Liver (tissue), 9 donors: ENCODE results near the gene ERGIC1. TPM values are rescaled to one million over a fixed set of nuclear protein-coding genes. Genes with fewer than 3 reads are reported as not detected.

ENCODE experiments used
- DNase-seq: peaks from one replicate; pipeline ENCODE4 v3.0.0-alpha.2; 2017; ENCODE audit warnings: low spot score
- H3K27ac ChIP-seq, 2 donors: one replicate each; pipeline ENCODE4 v1.7.0; 2013; ENCODE audit warnings: inconsistent platforms in 2 of 2, low read length in 2 of 2, control low read depth in 1 of 2, low read depth in 1 of 2, mild to moderate bottlenecking in 1 of 2
- H3K27me3 ChIP-seq, 4 donors: one replicate each; pipeline versions ENCODE4 v1.6.1 to v1.7.0; 2013; ENCODE audit warnings: low read length in 3 of 4, inconsistent platforms in 1 of 4, mild to moderate bottlenecking in 1 of 4, moderate library complexity in 1 of 4; ENCODE audit not compliant: control insufficient read depth in 4 of 4, insufficient read depth in 4 of 4
- H3K36me3 ChIP-seq, 4 donors: one replicate each; pipeline versions ENCODE4 v1.6.1 to v1.7.0; 2013; ENCODE audit warnings: low read length in 3 of 4, mild to moderate bottlenecking in 3 of 4, low read depth in 1 of 4, moderate library complexity in 1 of 4; ENCODE audit not compliant: control insufficient read depth in 4 of 4, insufficient read depth in 3 of 4
- H3K4me1 ChIP-seq, 4 donors: one replicate each; pipeline versions ENCODE4 v1.6.1 to v1.7.0; 2013; ENCODE audit warnings: low read length in 3 of 4, mild to moderate bottlenecking in 3 of 4, moderate library complexity in 1 of 4; ENCODE audit not compliant: control insufficient read depth in 4 of 4, insufficient read depth in 4 of 4
- H3K4me3 ChIP-seq, 3 donors: one replicate each; pipeline versions ENCODE4 v1.6.1 to v1.7.0; 2013; ENCODE audit warnings: low read length in 3 of 3, control low read depth in 1 of 3, low read depth in 1 of 3, mild to moderate bottlenecking in 1 of 3
- H3K9ac ChIP-seq, 2 donors: one replicate each; pipeline ENCODE4 v1.7.0; 2013; ENCODE audit warnings: low read length in 2 of 2, mild to moderate bottlenecking in 2 of 2, moderate library complexity in 2 of 2, control low read depth in 1 of 2, low read depth in 1 of 2
- H3K9me3 ChIP-seq, 4 donors: one replicate each; pipeline versions ENCODE4 v1.6.1 to v1.7.0; 2013; ENCODE audit warnings: low read length in 3 of 4; ENCODE audit not compliant: control insufficient read depth in 4 of 4
- ATF3 ChIP-seq: IDR thresholded peaks from 2 replicates; pipeline ENCODE4 v1.6.1; 2016; ENCODE audit warnings: antibody characterized with exemption
- EGR1 ChIP-seq, 2 donors: IDR thresholded peaks; 2 replicates each; pipeline ENCODE4 v1.6.1; 2016 to 2018; ENCODE audit warnings: antibody characterized with exemption in 2 of 2, low read depth in 2 of 2
- FOXA1 ChIP-seq: IDR thresholded peaks from 2 replicates; pipeline ENCODE4 v1.6.1; 2016; ENCODE audit warnings: antibody characterized with exemption
- FOXA2 ChIP-seq: IDR thresholded peaks from 2 replicates; pipeline ENCODE4 v1.6.1; 2016; ENCODE audit warnings: antibody characterized with exemption
- GABPA ChIP-seq, 2 donors: IDR thresholded peaks in 1 of 2; conservative IDR thresholded peaks in 1 of 2; 2 replicates each; pipeline ENCODE4 v1.6.1; 2016; ENCODE audit warnings: antibody characterized with exemption in 2 of 2, mild to moderate bottlenecking in 1 of 2, moderate library complexity in 1 of 2
- HNF4A ChIP-seq, 2 donors: conservative IDR thresholded peaks; 2 replicates each; pipeline ENCODE4 v1.6.1; 2016; ENCODE audit warnings: antibody characterized with exemption in 2 of 2, mild to moderate bottlenecking in 2 of 2
- HNF4G ChIP-seq: IDR thresholded peaks from 2 replicates; pipeline ENCODE4 v1.6.1; 2016; ENCODE audit warnings: antibody characterized with exemption
- JUND ChIP-seq, 2 donors: IDR thresholded peaks; 2 replicates each; pipeline ENCODE4 v1.6.1; 2016; ENCODE audit warnings: antibody characterized with exemption in 2 of 2
- MAX ChIP-seq: IDR thresholded peaks from 2 replicates; pipeline ENCODE4 v1.6.1; 2016; ENCODE audit warnings: antibody characterized with exemption
- NR2F2 ChIP-seq: IDR thresholded peaks from 2 replicates; pipeline ENCODE4 v1.6.1; 2016; ENCODE audit warnings: antibody characterized with exemption
- REST ChIP-seq: IDR thresholded peaks from 2 replicates; pipeline ENCODE4 v1.6.1; 2016; ENCODE audit warnings: antibody characterized with exemption, mild to moderate bottlenecking
- SP1 ChIP-seq: IDR thresholded peaks from 2 replicates; pipeline ENCODE4 v1.6.1; 2018; ENCODE audit warnings: antibody characterized with exemption, mild to moderate bottlenecking
- TAF1 ChIP-seq: conservative IDR thresholded peaks from 2 replicates; pipeline ENCODE4 v1.6.1; 2016; ENCODE audit warnings: antibody characterized with exemption, mild to moderate bottlenecking
- YY1 ChIP-seq: IDR thresholded peaks from 2 replicates; pipeline ENCODE4 v1.6.1; 2016; ENCODE audit warnings: antibody characterized with exemption, mild to moderate bottlenecking
- ZBTB33 ChIP-seq: IDR thresholded peaks from 2 replicates; pipeline ENCODE4 v1.6.1; 2016; ENCODE audit warnings: antibody characterized with exemption
- WGBS: extraction: QIAGEN DNeasy Blood & Tissue Kit; methylation state at CpG from one replicate; pipeline ENCODE4 v1.1.7; 2013; 5-methylcytosine and 5-hydroxymethylcytosine counted together
- polyA plus RNA-seq, 2 donors: library from polyadenylated mRNA; stranded (reverse) in 1 of 2; unstranded in 1 of 2; fragments of 200-250 nt in 1 of 2; fragments of >200 nt in 1 of 2; fragmentation: Nextera tagmentation in 1 of 2; extraction: Ambion mirVana in 1 of 2; gene quantifications; one replicate each; pipeline versions ENCODE4 v1.2.1 to v1.2.3, GENCODE V29; 2013 to 2015
- total RNA-seq, 2 donors: library from RNA; depleted of rRNA; stranded (reverse); fragments of >200 nt; gene quantifications; one replicate each; pipeline ENCODE4 v1.2.3, GENCODE V29; 2014
- donor health status: healthy.
- donor health status: healthy.
- donor health status: healthy.
- donor health status: healthy.
- donor health status: healthy.

ERGIC1 gene
- total and polyA plus RNA-seq, 4 donors: 45.4 to 155 (median 101) TPM

- no peak for DNase-seq
- Histone ChIP-seq H3K9ac (peak overlapping the region; percentile 8 to 57), H3K9me3 (no peaks in the 10 kb centered on the region), H3K36me3 (peaks cover 0 to 7% (median 0%) of the 10 kb centered on the region in 4 donors), H3K27me3 (no peaks in the 10 kb centered on the region), H3K27ac (peak overlapping the region; percentile 87 to 96), H3K4me3 (no peak overlapping the region), H3K4me1 (peaks cover 25 to 49% (median 37%) of the 10 kb centered on the region in 4 donors)
- TF ChIP-seq ZBTB33: no peak
- TF ChIP-seq REST: no peak
- TF ChIP-seq NR2F2: no peak
- no peak for TF ChIP-seq GABPA (IDR thresholded peaks at IDR 0.05 in 1 of 2, conservative IDR thresholded peaks at IDR 0.05 in 1 of 2)
- no peak for TF ChIP-seq HNF4G
- no peak for TF ChIP-seq YY1
- TF ChIP-seq HNF4A (conservative IDR thresholded peaks at IDR 0.05): no peak
- TF ChIP-seq FOXA1: no peak
- TF ChIP-seq MAX: no peak
- 88% methylated on average over 26 of the region's 26 CpGs for WGBS
Measured at GRCh38 chr5:172905346-172906140, 71.5 kb downstream of the ERGIC1 start.

- Histone ChIP-seq H3K36me3 (peaks cover 0 to 7% (median 0%) of the 10 kb centered on the region in 4 donors), H3K27me3 (no peaks in the 10 kb centered on the region), H3K4me1 (peaks cover 20 to 44% (median 32%) of the 10 kb centered on the region in 4 donors), H3K9ac (no peak overlapping the region), H3K4me3 (no peak overlapping the region), H3K27ac (no peak overlapping the region), H3K9me3 (no peaks in the 10 kb centered on the region)
- WGBS: 89% methylated on average over 6 of the region's 6 CpGs
- no peak for DNase-seq
- TF ChIP-seq EGR1 (IDR thresholded peaks at IDR 0.05; ENCODE audit: low read depth in 2 of 2) (no peak), JUND (IDR thresholded peaks at IDR 0.05) (no peak), FOXA1 (no peak), MAX (no peak), ATF3 (no peak), SP1 (no peak), HNF4A (conservative IDR thresholded peaks at IDR 0.05) (no peak), FOXA2 (no peak), HNF4G (no peak), TAF1 (no peak), NR2F2 (no peak), ZBTB33 (no peak), REST (no peak)
Measured at GRCh38 chr5:172906436-172906835, 72.4 kb downstream of the ERGIC1 start.
